OCI-LY3 (cell line): ENCODE measurements around the gene MRE11.
A peak's percentile ranks its signal among the peaks of the same experiment; 100 is the strongest.

Experiments used
- H2AFZ ChIP-seq: fragments of 200-600, 300-600 bp; shearing (Covaris generic); 2 replicates; pipeline ENCODE4 v1.6.0; 2014; ENCODE audit warnings: antibody characterized with exemption, low read depth, low read length
- H3K27ac ChIP-seq: fragments of 200-600, 300-600 bp; sonication (generic); 2 replicates; pipeline ENCODE4 v1.5.1; 2014; ENCODE audit warnings: mild to moderate bottlenecking, low read length, moderate library complexity, mixed read lengths
- H3K27me3 ChIP-seq: fragments of 200-600, 300-600 bp; sonication (generic); 2 replicates; pipeline ENCODE4 v1.6.1; 2014; ENCODE audit warnings: low read depth, low read length, mixed read lengths
- H3K36me3 ChIP-seq: fragments of 200-600, 300-600 bp; sonication (generic); replicated peaks from 2 replicates; pipeline ENCODE3; 2014; ENCODE audit warnings: low read depth, low read length, mixed read lengths
- H3K4me1 ChIP-seq: fragments of 300-600, 200-600 bp; sonication (generic); 2 replicates; pipeline ENCODE4 v1.6.1; 2014; ENCODE audit warnings: low read length, mixed read lengths
- H3K4me2 ChIP-seq: fragments of 200-600, 300-600 bp; sonication (generic); 2 replicates; pipeline ENCODE4 v1.6.1; 2014; ENCODE audit warnings: low read length, mixed read lengths
- H3K4me3 ChIP-seq: fragments of 300-600, 200-600 bp; sonication (generic); 2 replicates; pipeline ENCODE4 v1.5.1; 2014; ENCODE audit warnings: antibody characterized with exemption, mild to moderate bottlenecking, low read length, moderate library complexity
- H3K79me2 ChIP-seq: fragments of 300-600, 200-600 bp; shearing (Covaris generic); 2 replicates; pipeline ENCODE4 v1.6.1; 2014; ENCODE audit warnings: mild to moderate bottlenecking, low read length, mixed read lengths
- H3K9ac ChIP-seq: fragments of 300-600, 200-600 bp; shearing (Covaris generic); 2 replicates; pipeline ENCODE4 v1.6.0; 2014; ENCODE audit warnings: mild to moderate bottlenecking, low read length, moderate library complexity
- H3K9me3 ChIP-seq: fragments of 200-600, 300-600 bp; shearing (Covaris generic); 2 replicates; pipeline ENCODE4 v1.6.1; 2014; ENCODE audit warnings: low read length, mixed read lengths; ENCODE audit not compliant: insufficient read depth
- H4K20me1 ChIP-seq: fragments of 200-600, 300-600 bp; sonication (generic); 2 replicates; pipeline ENCODE4 v1.6.1; 2016; ENCODE audit warnings: low read length, mixed read lengths; ENCODE audit not compliant: insufficient read depth
- CTCF ChIP-seq: fragments of 200-600, 300-600 bp; sonication (generic); IDR thresholded peaks from 2 replicates; pipeline ENCODE4 v1.5.1; 2014; ENCODE audit warnings: antibody characterized with exemption, low read length, low read depth
- EZH2phosphoT487 ChIP-seq: fragments of 200-600 bp; shearing (Covaris generic); IDR thresholded peaks from 2 replicates; pipeline ENCODE4 v1.6.1; 2018; ENCODE audit warnings: antibody characterized with exemption, mixed run types, low read depth

MRE11 gene

GRCh38 chr11:94519478-94520084 is 25.9 kb upstream of the MRE11 start:
- no peak overlapping the region for H3K9ac ChIP-seq
- H3K27me3 ChIP-seq, result peaks cover 16% of the 10 kb centered on the region
- H3K9me3 ChIP-seq, result no peaks in the 10 kb centered on the region
- no peaks in the 10 kb centered on the region for H3K79me2 ChIP-seq
- H3K4me1 ChIP-seq, result no peaks in the 10 kb centered on the region; the same call in 1 of the 2 replicates
- no peaks in the 10 kb centered on the region for H3K36me3 ChIP-seq
- H3K27ac ChIP-seq, result no peak overlapping the region
- no peak overlapping the region for H2AFZ ChIP-seq
- no peaks in the 10 kb centered on the region for H4K20me1 ChIP-seq
- H3K4me3 ChIP-seq, result no peak overlapping the region
- peak overlapping the region; percentile 43 for H3K4me2 ChIP-seq
- TF ChIP-seq EZH2phosphoT487 (no peak), CTCF (peak; percentile 88)

- Histone ChIP-seq H3K9me3 (no peaks in the 10 kb centered on the region), H2AFZ (no peak overlapping the region), H4K20me1 (no peaks in the 10 kb centered on the region), H3K9ac (no peak overlapping the region), H3K4me3 (no peak overlapping the region), H3K4me2 (no peak overlapping the region), H3K27ac (no peak overlapping the region), H3K79me2 (no peaks in the 10 kb centered on the region), H3K27me3 (peaks cover 13% of the 10 kb centered on the region), H3K4me1 (no peaks in the 10 kb centered on the region; the same call in 1 of the 2 replicates), H3K36me3 (no peaks in the 10 kb centered on the region)
- TF ChIP-seq CTCF (no peak), EZH2phosphoT487 (no peak)
Observed at GRCh38 chr11:94518300-94518699, 24.7 kb upstream of the MRE11 start.

GRCh38 chr11:94516725-94517124 is 23.1 kb upstream of the MRE11 start:
- Histone ChIP-seq H3K27ac (no peak overlapping the region), H3K4me2 (no peak overlapping the region), H3K27me3 (peaks cover 10% of the 10 kb centered on the region; the same call in 1 of the 2 replicates), H2AFZ (no peak overlapping the region), H3K9ac (no peak overlapping the region), H3K4me1 (no peaks in the 10 kb centered on the region; the same call in 1 of the 2 replicates), H3K9me3 (no peaks in the 10 kb centered on the region), H3K79me2 (no peaks in the 10 kb centered on the region), H4K20me1 (no peaks in the 10 kb centered on the region), H3K36me3 (no peaks in the 10 kb centered on the region), H3K4me3 (no peak overlapping the region)
- no peak for TF ChIP-seq EZH2phosphoT487
- no peak for TF ChIP-seq CTCF

- peaks cover 10% of the 10 kb centered on the region; the same call in 1 of the 2 replicates for H3K27me3 ChIP-seq
- no peak overlapping the region for H3K9ac ChIP-seq
- no peaks in the 10 kb centered on the region for H3K79me2 ChIP-seq
- H3K27ac ChIP-seq, result no peak overlapping the region
- no peak overlapping the region for H3K4me3 ChIP-seq
- no peaks in the 10 kb centered on the region for H3K36me3 ChIP-seq
- H4K20me1 ChIP-seq, result no peaks in the 10 kb centered on the region
- no peaks in the 10 kb centered on the region; the same call in 1 of the 2 replicates for H3K4me1 ChIP-seq
- no peak overlapping the region for H3K4me2 ChIP-seq
- H2AFZ ChIP-seq, result no peak overlapping the region
- no peaks in the 10 kb centered on the region for H3K9me3 ChIP-seq
- TF ChIP-seq EZH2phosphoT487 (no peak), CTCF (no peak)
Observed at GRCh38 chr11:94515398-94515797, 21.8 kb upstream of the MRE11 start.
